ENCODE data around the gene PIK3R5. TPM values are rescaled to one million over a fixed set of nuclear protein-coding genes. Genes with fewer than 3 reads are reported as not detected.

Gene PIK3R5
- total RNA-seq, 1 experiment from 2014 or later, result 2.5 TPM

DNA sequence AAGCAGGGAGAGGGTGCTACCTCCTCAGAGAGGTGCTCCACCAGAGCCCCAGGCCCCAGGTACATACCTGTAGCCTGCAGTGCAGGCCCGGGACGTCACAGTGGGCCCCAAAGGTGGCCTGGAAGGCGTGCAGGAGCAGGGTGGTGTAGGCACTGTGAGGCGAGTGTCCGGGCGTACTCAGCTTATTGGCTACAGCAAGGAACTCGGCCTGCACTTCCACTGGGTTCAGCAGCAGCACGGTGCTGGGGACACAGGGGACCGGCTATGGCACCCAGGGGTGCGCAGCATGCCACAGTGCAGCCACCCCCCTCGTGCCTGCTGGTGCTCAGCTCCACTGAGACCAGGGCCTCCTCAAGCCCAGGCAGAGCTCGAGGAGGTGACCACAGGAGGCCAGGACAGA lies 74.8 kb downstream of the PIK3R5 start:
- no peak for ATAC-seq

More for the DNA sequence above, 74.8 kb downstream of the PIK3R5 start:
- no peak overlapping the region for H2AFZ ChIP-seq (ENCODE audit: low read depth, low read length, poor library complexity, severe bottlenecking)
- H3K27me3 ChIP-seq (ENCODE audit: insufficient read depth, low read length), result no peaks in the 10 kb centered on the region
- H4K20me1 ChIP-seq (ENCODE audit: insufficient read depth), result no peaks in the 10 kb centered on the region
- TF ChIP-seq FOSL1 (IDR thresholded peaks at IDR 0.05; ENCODE audit: low read depth), result no peak
- no peak for TF ChIP-seq ATF3 (IDR thresholded peaks at IDR 0.05)
- no peak for TF ChIP-seq TCF7L2 (IDR thresholded peaks at IDR 0.05; ENCODE audit: borderline replicate concordance, extremely low read depth, insufficient read depth, insufficient read length)
- TF ChIP-seq ZNF274 (IDR thresholded peaks at IDR 0.05; ENCODE audit: low read depth, low read length), result no peak
- TF ChIP-seq JUND (IDR thresholded peaks at IDR 0.05), result no peak
- no peak for TF ChIP-seq ZFX (IDR thresholded peaks at IDR 0.05)
- no peak for TF ChIP-seq MAX (IDR thresholded peaks at IDR 0.05)
- no peak for TF ChIP-seq REST (IDR thresholded peaks at IDR 0.05; ENCODE audit: low read depth)
- no peak for TF ChIP-seq POLR2AphosphoS5 (IDR thresholded peaks at IDR 0.05; ENCODE audit: low read depth, low read length)
- no peak for TF ChIP-seq CEBPB (IDR thresholded peaks at IDR 0.05; ENCODE audit: low read depth)
- no peak for TF ChIP-seq YY1 (IDR thresholded peaks at IDR 0.05; ENCODE audit: extremely low read depth, insufficient replicate concordance, low read depth, low read length)
- TF ChIP-seq EGR1 (IDR thresholded peaks at IDR 0.05; ENCODE audit: low read depth), result no peak
- TF ChIP-seq SRF (IDR thresholded peaks at IDR 0.05; ENCODE audit: low read depth), result no peak
- TF ChIP-seq ZBTB33 (IDR thresholded peaks at IDR 0.05; ENCODE audit: extremely low read depth, insufficient replicate concordance, low read length), result no peak
- no peak for TF ChIP-seq SIN3A (IDR thresholded peaks at IDR 0.05; ENCODE audit: low read depth)
- TF ChIP-seq POLR2A (IDR thresholded peaks at IDR 0.05; ENCODE audit: borderline replicate concordance, extremely low read depth, insufficient read depth, insufficient read length), result no peak
- no peak for TF ChIP-seq EZH2 (IDR thresholded peaks at IDR 0.05)
- TF ChIP-seq SP1 (IDR thresholded peaks at IDR 0.05; ENCODE audit: low read depth), result no peak
- peaks cover 0 to 18% of the 10 kb centered on the region in 2 experiments; a peak in 2 of 4 replicates for H3K4me1 ChIP-seq (ENCODE audit: control insufficient read depth in 1 of 2, insufficient read depth in 2 of 2, low read length in 2 of 2)
- no peaks in the 10 kb centered on the region for H3K36me3 ChIP-seq (ENCODE audit: control insufficient read depth in 1 of 2, insufficient read depth in 2 of 2, low read length in 2 of 2)
- no peaks in the 10 kb centered on the region for H3K9me3 ChIP-seq (ENCODE audit: control insufficient read depth in 1 of 2, insufficient read depth in 1 of 2, low read depth in 1 of 2, low read length in 2 of 2)
- H3K4me2 ChIP-seq (ENCODE audit: low read length), result no peak overlapping the region
- ChIA-PET POLR2A (no interaction called here), RAD21 (ENCODE audit: low non-redundant PET in 1 of 2, low total read pairs in 2 of 2, uncharacterized antibody in 2 of 2, unreplicated experiment in 2 of 2) (no interaction called here), CTCF (interaction anchor here (1.5 kb wide), 1 partner anchor 108 kb away, joined by 4 read pairs; no protein-coding TSS in a partner anchor)
- H3K9me2 ChIP-seq (ENCODE audit: insufficient read depth), result no peaks in the 10 kb centered on the region
- H3K79me2 ChIP-seq (ENCODE audit: insufficient read depth, low read length), result no peaks in the 10 kb centered on the region
- no peak for DNase-seq (ENCODE audit: low read depth, low spot score)
- no TSS peak for BruUV-seq (replicated peaks)
- H3K4me3 ChIP-seq (replicated peaks in 1 of 2; ENCODE audit: low read depth in 1 of 2, low read length in 2 of 2), result no peak overlapping the region
- H3K9ac ChIP-seq (ENCODE audit: low read length), result no peak overlapping the region
- intact Hi-C loops (cut with micrococcal nuclease), result loop anchor here (10.0 kb wide), 2 partner anchors 506 to 634 kb away; partner anchors contain the start of gene RPL26
- H3K27ac ChIP-seq (ENCODE audit: low read depth, low read length), result no peak overlapping the region

Measured in HCT116 (cell line).